Activated CD8-positive, alpha-beta T cell treated with anti-CD3 and anti-CD28 coated beads for 36 hours (primary cell): ENCODE measurements around the gene PLA2G2D. TPM values are rescaled to one million over a fixed set of nuclear protein-coding genes. Genes with fewer than 3 reads are reported as not detected.

Experiments
- ATAC-seq: fragments of 200-7000 bp; cut with Tn5 transposase; one replicate; pipeline ENCODE4 v1.10.0; 2021; ENCODE audit warnings: mild to moderate bottlenecking, moderate library complexity
- CTCF ChIA-PET: fragments of 350-600 bp; sonication (Branson Sonifier 250); formaldehyde crosslinking; loops from one replicate; lab custom pipeline; 2021; ENCODE audit warnings: antibody characterized with exemption; lab: Charles Lee
- POLR2A ChIA-PET: fragments of 350-600 bp; sonication (Branson Sonifier 250); formaldehyde crosslinking; loops from one replicate; lab custom pipeline; 2021; ENCODE audit warnings: antibody characterized with exemption; lab: Charles Lee
- DNase-seq: peaks from one replicate; pipeline ENCODE4 v3.0.0-alpha.2; 2020
- H3K27ac Mint-ChIP-seq: one replicate; pipeline ENCODE4 v1.8.0; 2021; ENCODE audit warnings: mild to moderate bottlenecking, mixed read lengths
- H3K27me3 Mint-ChIP-seq: one replicate; pipeline ENCODE4 v1.8.0; 2021; ENCODE audit warnings: mixed read lengths
- H3K36me3 Mint-ChIP-seq: one replicate; pipeline ENCODE4 v1.8.0; 2021; ENCODE audit warnings: low read depth, mixed read lengths
- H3K4me1 Mint-ChIP-seq: one replicate; pipeline ENCODE4 v1.8.0; 2021; ENCODE audit warnings: low read depth, mixed read lengths
- H3K4me3 Mint-ChIP-seq: one replicate; pipeline ENCODE4 v1.8.0; 2021; ENCODE audit warnings: mild to moderate bottlenecking, moderate library complexity, mixed read lengths
- H3K9me3 Mint-ChIP-seq: one replicate; pipeline ENCODE4 v1.8.0; 2021; ENCODE audit warnings: mixed read lengths
- CTCF ChIP-seq: fragments of 200-600 bp; IDR thresholded peaks from one replicate; pipeline ENCODE4 v1.8.0; 2022; ENCODE audit warnings: antibody characterized with exemption, mild to moderate bottlenecking
- intact Hi-C: fragments of 100-400 bp; cut with micrococcal nuclease; formaldehyde crosslinking; loops from one replicate; pipeline ENCODE4 v1.10.0; 2022
- total RNA-seq, 2 experiments: library from RNA; stranded (reverse); gene quantifications; one replicate each; pipeline ENCODE4 v1.2.3, GENCODE V29; 2021

PLA2G2D gene
- total RNA-seq, 2 experiments from 2014 or later = not detected

- CTCF ChIA-PET = no interaction called here
- peaks cover 34% of the 10 kb centered on the region for H3K27me3 Mint-ChIP-seq
- no peak for DNase-seq
- POLR2A ChIA-PET = no interaction called here
- H3K27ac Mint-ChIP-seq = no peak overlapping the region
- ATAC-seq = no peak
- no peak for TF ChIP-seq CTCF
- intact Hi-C loops = no loop called here
- no peaks in the 10 kb centered on the region for H3K36me3 Mint-ChIP-seq
- no peaks in the 10 kb centered on the region for H3K9me3 Mint-ChIP-seq
- peaks cover 13% of the 10 kb centered on the region for H3K4me1 Mint-ChIP-seq
- H3K4me3 Mint-ChIP-seq = no peak overlapping the region
Measured at GRCh38 chr1:20078171-20078651, 41.1 kb downstream of the PLA2G2D start.

GRCh38 chr1:20076710-20077461 lies 42.5 kb downstream of the PLA2G2D start:
- CTCF ChIA-PET = no interaction called here
- no peak for TF ChIP-seq CTCF
- Mint-ChIP-seq H3K27me3 (peaks cover 35% of the 10 kb centered on the region), H3K4me3 (no peak overlapping the region), H3K4me1 (peaks cover 13% of the 10 kb centered on the region), H3K27ac (no peak overlapping the region), H3K36me3 (no peaks in the 10 kb centered on the region), H3K9me3 (no peaks in the 10 kb centered on the region)
- DNase-seq = no peak
- no peak for ATAC-seq
- intact Hi-C loops = no loop called here
- POLR2A ChIA-PET = no interaction called here

GRCh38 chr1:20076223-20076622 lies 43.1 kb downstream of the PLA2G2D start:
- H3K9me3 Mint-ChIP-seq = no peaks in the 10 kb centered on the region
- CTCF ChIA-PET = no interaction called here

GRCh38 chr1:20075345-20075744 lies 44.0 kb downstream of the PLA2G2D start:
- intact Hi-C loops = no loop called here
- CTCF ChIA-PET = no interaction called here
- no peak overlapping the region for H3K27ac Mint-ChIP-seq
- H3K4me3 Mint-ChIP-seq = no peak overlapping the region
- H3K27me3 Mint-ChIP-seq = peaks cover 25% of the 10 kb centered on the region
- TF ChIP-seq CTCF = no peak
- ATAC-seq (no peak), DNase-seq (no peak)
- POLR2A ChIA-PET = no interaction called here
- peaks cover 7% of the 10 kb centered on the region for H3K4me1 Mint-ChIP-seq
- H3K36me3 Mint-ChIP-seq = no peaks in the 10 kb centered on the region
- no peaks in the 10 kb centered on the region for H3K9me3 Mint-ChIP-seq

More at GRCh38 chr1:20076223-20076622, 43.1 kb downstream of the PLA2G2D start:
- Mint-ChIP-seq H3K27ac (no peak overlapping the region), H3K4me3 (no peak overlapping the region), H3K4me1 (peaks cover 12% of the 10 kb centered on the region), H3K27me3 (peaks cover 31% of the 10 kb centered on the region), H3K36me3 (no peaks in the 10 kb centered on the region)
- POLR2A ChIA-PET = no interaction called here
- intact Hi-C loops = no loop called here
- ATAC-seq (no peak), DNase-seq (no peak)
- no peak for TF ChIP-seq CTCF

GRCh38 chr1:20074725-20075171 lies 44.6 kb downstream of the PLA2G2D start:
- TF ChIP-seq CTCF = no peak
- Mint-ChIP-seq H3K27ac (no peak overlapping the region), H3K36me3 (no peaks in the 10 kb centered on the region), H3K4me3 (no peak overlapping the region), H3K4me1 (peaks cover 7% of the 10 kb centered on the region), H3K9me3 (no peaks in the 10 kb centered on the region), H3K27me3 (peaks cover 24% of the 10 kb centered on the region)
- POLR2A ChIA-PET = no interaction called here
- ATAC-seq (no peak), DNase-seq (no peak)
- intact Hi-C loops = no loop called here
- CTCF ChIA-PET = interaction anchor here (1.1 kb wide), 1 partner anchor 77 kb away, joined by 3 read pairs; no protein-coding TSS in a partner anchor
